K562 (cell line): ENCODE measurements around the gene TMEM129.

Experiments
- CBX2 ChIP-seq: fragments of 200-600 bp; sonication (generic); IDR thresholded peaks from one replicate; pipeline ENCODE4 v1.6.1; 2012; ENCODE audit warnings: mild to moderate bottlenecking, low read length, inconsistent platforms; ENCODE audit not compliant: insufficient read depth, poor library complexity, severe bottlenecking
- FOS ChIP-seq: IDR thresholded peaks from 3 replicates; pipeline ENCODE4 v1.6.1; 2011; ENCODE audit not compliant: insufficient read length; ENCODE audit errors: extremely low read depth
- NFRKB ChIP-seq: fragments of 450-650 bp; IDR thresholded peaks from 2 replicates; pipeline ENCODE4 v1.6.1; 2016; ENCODE audit warnings: low read depth
- PHF21A ChIP-seq: fragments of 450-650 bp; IDR thresholded peaks from 2 replicates; pipeline ENCODE4 v1.6.1; 2017; ENCODE audit warnings: low read depth, borderline replicate concordance
- SAFB2 ChIP-seq: fragments of 200-400 bp; formaldehyde crosslinking; IDR thresholded peaks from 2 replicates; pipeline ENCODE4 v1.6.1; 2018; ENCODE audit warnings: borderline replicate concordance, low read length, low read depth, moderate library complexity; ENCODE audit not compliant: severe bottlenecking
- TARDBP ChIP-seq: fragments of 450-650 bp; IDR thresholded peaks from 2 replicates; pipeline ENCODE4 v1.6.1; 2016
- ZSCAN29 ChIP-seq: fragments of 450-650 bp; IDR thresholded peaks from 2 replicates; pipeline ENCODE4 v1.6.1; 2017
- TF ChIP-seq, protein P1 (sequence below), 2 experiments: fragments of 450-650 bp; conservative IDR thresholded peaks; 2 replicates each; pipeline ENCODE4 v1.6.1; 2017; ENCODE audit warnings: mild to moderate bottlenecking in 2 of 2, moderate library complexity in 2 of 2
- TF ChIP-seq, protein P2 (sequence below): fragments of 450-650 bp; formaldehyde crosslinking; IDR thresholded peaks from 2 replicates; pipeline ENCODE4 v1.4.0; 2020; ENCODE audit warnings: mild to moderate bottlenecking
- TF ChIP-seq, protein P3 (sequence below): fragments of 250-450 bp; sonication (Bioruptor Pico); IDR thresholded peaks from 2 replicates; pipeline ENCODE4 v1.8.0; 2021; ENCODE audit warnings: mild to moderate bottlenecking, moderate library complexity

DNA sequence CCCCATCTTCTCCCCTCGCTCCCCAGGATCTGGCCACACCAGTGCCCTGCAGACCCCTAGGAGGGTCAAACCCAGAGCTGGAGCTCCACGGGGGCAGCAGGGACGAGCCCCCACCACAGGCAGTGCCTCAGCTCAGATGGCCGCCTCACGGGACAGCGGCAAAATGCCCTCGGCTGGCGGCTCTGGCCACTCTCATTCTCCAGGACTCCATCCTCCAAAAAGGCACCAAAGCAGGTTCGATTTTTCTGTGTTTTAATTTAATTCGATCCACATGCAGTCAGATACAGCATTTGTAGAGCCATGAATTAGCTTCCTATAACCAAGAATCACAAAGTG is 45.4 kb downstream of the TMEM129 start:
- TF ChIP-seq TARDBP: no peak
- no peak for TF ChIP-seq CBX2
- TF ChIP-seq, protein P1, sequence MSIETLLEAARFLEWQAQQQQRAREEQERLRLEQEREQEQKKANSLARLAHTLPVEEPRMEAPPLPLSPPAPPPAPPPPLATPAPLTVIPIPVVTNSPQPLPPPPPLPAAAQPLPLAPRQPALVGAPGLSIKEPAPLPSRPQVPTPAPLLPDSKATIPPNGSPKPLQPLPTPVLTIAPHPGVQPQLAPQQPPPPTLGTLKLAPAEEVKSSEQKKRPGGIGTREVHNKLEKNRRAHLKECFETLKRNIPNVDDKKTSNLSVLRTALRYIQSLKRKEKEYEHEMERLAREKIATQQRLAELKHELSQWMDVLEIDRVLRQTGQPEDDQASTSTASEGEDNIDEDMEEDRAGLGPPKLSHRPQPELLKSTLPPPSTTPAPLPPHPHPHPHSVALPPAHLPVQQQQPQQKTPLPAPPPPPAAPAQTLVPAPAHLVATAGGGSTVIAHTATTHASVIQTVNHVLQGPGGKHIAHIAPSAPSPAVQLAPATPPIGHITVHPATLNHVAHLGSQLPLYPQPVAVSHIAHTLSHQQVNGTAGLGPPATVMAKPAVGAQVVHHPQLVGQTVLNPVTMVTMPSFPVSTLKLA (conservative IDR thresholded peaks at IDR 0.05): no peak
- no peak for TF ChIP-seq NFRKB
- TF ChIP-seq PHF21A: no peak
- no peak for TF ChIP-seq FOS
- TF ChIP-seq SAFB2: no peak
- TF ChIP-seq, protein P2, sequence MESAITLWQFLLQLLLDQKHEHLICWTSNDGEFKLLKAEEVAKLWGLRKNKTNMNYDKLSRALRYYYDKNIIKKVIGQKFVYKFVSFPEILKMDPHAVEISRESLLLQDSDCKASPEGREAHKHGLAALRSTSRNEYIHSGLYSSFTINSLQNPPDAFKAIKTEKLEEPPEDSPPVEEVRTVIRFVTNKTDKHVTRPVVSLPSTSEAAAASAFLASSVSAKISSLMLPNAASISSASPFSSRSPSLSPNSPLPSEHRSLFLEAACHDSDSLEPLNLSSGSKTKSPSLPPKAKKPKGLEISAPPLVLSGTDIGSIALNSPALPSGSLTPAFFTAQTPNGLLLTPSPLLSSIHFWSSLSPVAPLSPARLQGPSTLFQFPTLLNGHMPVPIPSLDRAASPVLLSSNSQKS: no peak
- no peak for TF ChIP-seq ZSCAN29
- TF ChIP-seq, protein P3, sequence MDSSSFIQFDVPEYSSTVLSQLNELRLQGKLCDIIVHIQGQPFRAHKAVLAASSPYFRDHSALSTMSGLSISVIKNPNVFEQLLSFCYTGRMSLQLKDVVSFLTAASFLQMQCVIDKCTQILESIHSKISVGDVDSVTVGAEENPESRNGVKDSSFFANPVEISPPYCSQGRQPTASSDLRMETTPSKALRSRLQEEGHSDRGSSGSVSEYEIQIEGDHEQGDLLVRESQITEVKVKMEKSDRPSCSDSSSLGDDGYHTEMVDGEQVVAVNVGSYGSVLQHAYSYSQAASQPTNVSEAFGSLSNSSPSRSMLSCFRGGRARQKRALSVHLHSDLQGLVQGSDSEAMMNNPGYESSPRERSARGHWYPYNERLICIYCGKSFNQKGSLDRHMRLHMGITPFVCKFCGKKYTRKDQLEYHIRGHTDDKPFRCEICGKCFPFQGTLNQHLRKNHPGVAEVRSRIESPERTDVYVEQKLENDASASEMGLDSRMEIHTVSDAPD (CRISPR knock-in tag): no peak
